Sigmoid colon (tissue), 4 donors: ENCODE measurements around the gene SPSB1.

ENCODE experiments used
- CTCF ChIP-seq, 4 experiments: fragments of 450-650 bp in 3 of 4; fragments of 200-600 bp in 1 of 4; IDR thresholded peaks; one replicate each; pipeline ENCODE4 v1.5.1; 2016 to 2019; ENCODE audit warnings: antibody characterized with exemption in 4 of 4, mild to moderate bottlenecking in 3 of 4, moderate library complexity in 2 of 4
- EP300 ChIP-seq, 4 donors: sonication (generic); formaldehyde crosslinking; IDR thresholded peaks; one replicate each; pipeline ENCODE4 v1.6.1; 2017; ENCODE audit warnings: antibody characterized with exemption in 4 of 4
- POLR2A ChIP-seq, 2 donors: fragments of 450-650 bp; IDR thresholded peaks; one replicate each; pipeline ENCODE4 v1.6.1; 2016; ENCODE audit warnings: antibody characterized with exemption in 2 of 2, mild to moderate bottlenecking in 2 of 2, moderate library complexity in 2 of 2
- POLR2AphosphoS5 ChIP-seq, 4 donors: sonication (generic); formaldehyde crosslinking; IDR thresholded peaks; one replicate each; pipeline ENCODE4 v1.6.1; 2017; ENCODE audit warnings: antibody characterized with exemption in 4 of 4

GRCh38 chr1:9281908-9282695 lies 10.6 kb upstream of the SPSB1 start:
- TF ChIP-seq CTCF (IDR thresholded peaks at IDR 0.05) (no peak), POLR2A (IDR thresholded peaks at IDR 0.05) (no peak), POLR2AphosphoS5 (IDR thresholded peaks at IDR 0.05) (no peak), EP300 (IDR thresholded peaks at IDR 0.05) (no peak)
